Adipocyte (in vitro differentiated cells): ENCODE results near the gene NEFH.

Source experiments
- DNase-seq: peaks from one replicate; pipeline ENCODE4 v3.0.0-alpha.2; 2015; ENCODE audit warnings: low read depth
- H3K27me3 ChIP-seq: replicated peaks from 2 replicates; pipeline ENCODE4 v1.7.0; 2013; ENCODE audit warnings: mild to moderate bottlenecking, low read length, moderate library complexity; ENCODE audit not compliant: control insufficient read depth, insufficient read depth
- H3K36me3 ChIP-seq: 2 replicates; pipeline ENCODE4 v1.7.0; 2013; ENCODE audit warnings: low read length, mild to moderate bottlenecking, moderate library complexity; ENCODE audit not compliant: control insufficient read depth, insufficient read depth, severe bottlenecking
- H3K4me1 ChIP-seq: 2 replicates; pipeline ENCODE4 v1.7.0; 2013; ENCODE audit warnings: mild to moderate bottlenecking, low read length, moderate library complexity; ENCODE audit not compliant: control insufficient read depth, insufficient read depth
- H3K4me3 ChIP-seq: 2 replicates; pipeline ENCODE4 v1.7.0; 2013; ENCODE audit warnings: mild to moderate bottlenecking, low read length, moderate library complexity
- H3K9ac ChIP-seq: 2 replicates; pipeline ENCODE4 v1.7.0; 2013; ENCODE audit warnings: mild to moderate bottlenecking, low read length, moderate library complexity
- H3K9me3 ChIP-seq: 2 replicates; pipeline ENCODE4 v1.7.0; 2013; ENCODE audit warnings: mild to moderate bottlenecking, low read length, moderate library complexity; ENCODE audit not compliant: control insufficient read depth

Gene NEFH

DNA sequence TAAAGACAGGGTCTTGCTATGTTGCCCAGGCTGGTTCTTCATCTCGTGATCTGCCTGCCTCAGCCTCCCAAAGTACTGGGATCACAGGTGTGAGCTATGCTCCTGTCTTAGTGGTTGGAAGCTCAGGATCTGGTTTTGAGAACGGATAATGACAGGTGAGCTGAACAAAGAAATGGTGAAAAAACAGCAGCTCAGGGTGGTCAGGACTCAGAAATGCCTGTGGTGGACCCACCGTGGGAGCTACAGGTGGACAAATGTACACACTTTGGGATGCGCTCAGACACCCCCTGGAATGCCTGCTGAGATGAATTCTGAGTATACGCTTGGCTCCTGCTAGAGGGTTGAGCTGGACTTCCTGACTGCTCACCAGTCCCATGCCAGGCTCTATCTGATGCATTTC, 32.1 kb upstream of the NEFH start:
- Histone ChIP-seq H3K9me3 (no peaks in the 10 kb centered on the region), H3K9ac (no peak overlapping the region), H3K27me3 (no peaks in the 10 kb centered on the region), H3K4me3 (no peak overlapping the region), H3K4me1 (peaks cover 5% of the 10 kb centered on the region), H3K36me3 (no peaks in the 10 kb centered on the region)
- DNase-seq, result no peak

DNA sequence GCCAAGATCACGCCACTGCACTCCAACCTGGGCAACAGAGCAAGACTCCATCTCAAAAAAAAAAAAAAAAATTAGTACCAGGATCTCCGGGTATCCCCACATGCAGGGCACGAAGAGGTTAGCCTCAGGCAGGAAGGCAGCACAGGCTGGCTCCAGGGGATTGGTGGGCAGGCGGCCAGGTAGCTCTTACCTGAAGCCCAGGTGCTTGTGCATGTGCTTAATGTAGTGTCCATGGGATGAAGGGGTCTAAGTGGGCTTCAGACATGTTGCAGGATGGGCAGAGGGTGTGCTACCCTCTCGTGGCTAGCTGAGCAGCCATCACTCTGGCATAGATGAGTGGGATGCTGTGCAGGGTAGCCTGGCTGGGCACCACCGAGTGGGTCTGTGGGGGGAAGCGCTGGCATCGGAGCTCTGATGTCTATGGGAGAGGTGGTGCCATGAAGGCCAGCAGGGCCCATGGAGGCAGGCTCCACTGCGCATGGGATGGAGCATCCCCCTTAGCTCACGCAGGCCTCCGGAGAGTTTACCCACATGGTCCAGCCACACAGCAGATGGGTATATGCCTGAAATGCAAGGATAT, 30.6 kb upstream of the NEFH start:
- no peaks in the 10 kb centered on the region for H3K9me3 ChIP-seq
- H3K9ac ChIP-seq, result no peak overlapping the region
- no peak for DNase-seq
- no peaks in the 10 kb centered on the region for H3K36me3 ChIP-seq
- H3K4me1 ChIP-seq, result no peaks in the 10 kb centered on the region
- no peak overlapping the region for H3K4me3 ChIP-seq
- H3K27me3 ChIP-seq, result no peaks in the 10 kb centered on the region

DNA sequence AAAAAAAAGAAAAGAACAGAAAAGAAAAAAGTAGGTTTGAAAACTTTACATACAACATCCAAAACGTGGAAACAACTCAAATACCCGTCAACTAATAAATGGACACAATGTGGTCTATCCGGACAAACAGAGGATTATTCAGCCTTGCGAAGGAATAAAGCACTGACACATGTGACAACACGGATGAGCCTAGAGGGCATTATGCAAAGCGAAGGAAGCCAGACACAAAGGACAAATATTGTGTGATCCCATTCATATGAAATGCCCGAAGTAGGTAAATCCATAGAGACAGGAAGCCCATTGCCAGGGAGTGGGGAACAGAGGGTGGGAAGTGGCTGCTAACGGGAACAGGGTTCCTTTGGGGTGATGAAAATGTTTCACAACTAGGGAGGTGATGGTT, 29.8 kb upstream of the NEFH start:
- H3K9me3 ChIP-seq, result no peaks in the 10 kb centered on the region
- H3K36me3 ChIP-seq, result no peaks in the 10 kb centered on the region
- H3K4me1 ChIP-seq, result no peaks in the 10 kb centered on the region
- no peak for DNase-seq
- no peak overlapping the region for H3K4me3 ChIP-seq
- no peak overlapping the region for H3K9ac ChIP-seq
- H3K27me3 ChIP-seq, result no peaks in the 10 kb centered on the region

DNA sequence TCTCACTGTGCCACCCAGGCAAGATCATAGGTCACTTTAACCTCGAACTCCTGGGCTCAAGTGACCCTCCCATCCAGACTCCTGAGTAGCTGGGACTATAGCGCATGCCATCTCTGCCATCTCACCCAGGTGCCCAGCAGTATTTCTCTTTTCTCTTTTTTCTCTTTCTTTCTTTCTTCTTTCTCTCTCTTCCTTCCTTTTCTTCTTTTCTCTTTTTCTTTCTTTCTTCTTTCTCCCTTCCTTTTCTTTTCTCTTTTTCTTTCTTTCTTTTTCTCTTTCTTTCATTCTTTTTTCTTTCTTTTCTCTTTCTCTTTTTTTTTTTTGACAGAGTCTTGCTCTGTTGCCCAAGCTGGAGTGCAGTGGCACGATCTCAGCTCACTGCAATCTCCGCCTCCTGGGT, 28.2 kb upstream of the NEFH start:
- no peak for DNase-seq

GRCh38 chr22:29454276-29454675, 25.7 kb upstream of the NEFH start:
- Histone ChIP-seq H3K9ac (no peak overlapping the region), H3K4me1 (no peaks in the 10 kb centered on the region), H3K27me3 (no peaks in the 10 kb centered on the region), H3K4me3 (no peak overlapping the region), H3K9me3 (no peaks in the 10 kb centered on the region), H3K36me3 (no peaks in the 10 kb centered on the region)
- no peak for DNase-seq

More for the DNA sequence above, 28.2 kb upstream of the NEFH start:
- Histone ChIP-seq H3K4me3 (no peak overlapping the region), H3K4me1 (no peaks in the 10 kb centered on the region), H3K9me3 (no peaks in the 10 kb centered on the region), H3K9ac (no peak overlapping the region), H3K27me3 (no peaks in the 10 kb centered on the region), H3K36me3 (no peaks in the 10 kb centered on the region)

DNA sequence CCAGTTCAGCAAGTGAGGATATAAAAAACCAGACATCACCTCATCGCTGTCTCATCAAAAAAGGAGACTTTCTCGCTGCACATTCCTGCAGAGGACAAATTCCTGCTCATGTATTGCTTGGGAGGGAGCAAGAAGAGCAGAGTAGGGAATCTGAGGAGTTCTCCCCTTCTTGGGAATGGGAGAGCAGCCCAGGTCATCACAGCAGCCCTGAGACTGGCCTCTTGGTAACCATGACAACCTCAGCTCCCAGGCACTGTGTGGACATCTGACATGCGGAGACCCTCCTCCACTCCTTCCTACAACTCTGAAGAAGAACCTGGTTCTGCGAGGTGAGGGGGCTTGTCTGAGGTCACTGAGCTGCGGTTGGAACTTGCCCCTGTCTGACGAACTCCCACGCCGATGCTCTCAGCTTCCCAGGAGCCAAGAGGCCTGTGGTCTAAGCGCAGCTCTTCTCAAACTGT, 23.8 kb upstream of the NEFH start:
- H3K36me3 ChIP-seq, result no peaks in the 10 kb centered on the region
- no peak overlapping the region for H3K9ac ChIP-seq
- no peaks in the 10 kb centered on the region for H3K9me3 ChIP-seq
- H3K4me1 ChIP-seq, result no peaks in the 10 kb centered on the region
- H3K4me3 ChIP-seq, result no peak overlapping the region
- no peak for DNase-seq
- H3K27me3 ChIP-seq, result no peaks in the 10 kb centered on the region

DNA sequence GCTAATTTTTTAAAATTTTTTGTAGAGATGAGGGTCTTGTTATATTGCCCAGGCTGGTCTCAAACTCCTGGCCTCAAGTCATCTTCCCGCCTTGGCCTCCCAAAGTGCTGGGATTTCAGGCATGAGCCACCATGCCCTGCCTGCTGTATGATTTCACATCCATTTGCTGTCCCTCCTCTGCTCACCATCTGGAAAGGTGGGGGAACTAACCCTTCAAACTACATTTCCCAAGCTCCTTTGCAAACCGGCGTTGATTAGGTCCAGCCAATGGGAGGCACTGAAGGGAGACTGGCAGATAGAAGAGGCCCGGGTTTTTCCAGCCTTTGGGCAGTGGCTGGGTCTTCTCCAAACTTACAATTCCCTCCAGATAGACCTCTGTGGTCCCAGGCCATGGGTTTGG, 22.3 kb upstream of the NEFH start:
- no peaks in the 10 kb centered on the region for H3K4me1 ChIP-seq

GRCh38 chr22:29458551-29458950, 21.5 kb upstream of the NEFH start:
- H3K9ac ChIP-seq, result no peak overlapping the region
- H3K9me3 ChIP-seq, result no peaks in the 10 kb centered on the region
- H3K36me3 ChIP-seq, result no peaks in the 10 kb centered on the region
- no peaks in the 10 kb centered on the region for H3K4me1 ChIP-seq
- H3K4me3 ChIP-seq, result no peak overlapping the region
- DNase-seq, result peak; percentile 48
- H3K27me3 ChIP-seq, result no peaks in the 10 kb centered on the region

More for the DNA sequence above, 22.3 kb upstream of the NEFH start:
- Histone ChIP-seq H3K36me3 (no peaks in the 10 kb centered on the region), H3K4me3 (no peak overlapping the region), H3K27me3 (no peaks in the 10 kb centered on the region), H3K9ac (no peak overlapping the region), H3K9me3 (no peaks in the 10 kb centered on the region)
- peak; percentile 53 for DNase-seq

- Histone ChIP-seq H3K4me1 (no peaks in the 10 kb centered on the region), H3K27me3 (no peaks in the 10 kb centered on the region), H3K9ac (no peak overlapping the region), H3K4me3 (no peak overlapping the region), H3K36me3 (no peaks in the 10 kb centered on the region), H3K9me3 (no peaks in the 10 kb centered on the region)
- no peak for DNase-seq
These were observed 20.2 kb upstream of the NEFH start for GRCh38 chr22:29459773-29460172.

GRCh38 chr22:29461263-29461662, 18.8 kb upstream of the NEFH start:
- no peaks in the 10 kb centered on the region for H3K9me3 ChIP-seq
- H3K36me3 ChIP-seq, result no peaks in the 10 kb centered on the region
- H3K9ac ChIP-seq, result no peak overlapping the region
- peaks cover 5% of the 10 kb centered on the region for H3K27me3 ChIP-seq
- no peak overlapping the region for H3K4me3 ChIP-seq
- no peak for DNase-seq
- no peaks in the 10 kb centered on the region for H3K4me1 ChIP-seq

DNA sequence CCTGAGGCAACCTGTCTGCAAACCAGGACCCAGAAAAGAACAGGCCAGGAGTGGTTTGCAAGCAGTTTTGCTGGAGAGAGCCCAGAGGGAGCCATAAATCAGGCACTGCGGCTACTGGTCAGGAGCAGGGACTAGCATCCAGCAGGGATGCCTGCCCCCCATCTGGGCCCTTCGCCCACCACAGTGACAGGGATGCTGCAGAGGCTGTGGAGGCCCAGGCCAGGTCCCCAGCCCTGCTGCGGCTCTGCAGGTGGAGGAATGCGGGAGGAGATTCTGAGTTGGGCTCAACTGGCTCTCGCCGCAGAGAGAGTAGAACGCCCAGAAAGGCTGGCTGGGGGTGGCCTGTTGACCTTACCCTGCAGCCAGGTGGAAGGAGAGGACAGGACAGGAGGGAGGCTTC, 16.4 kb upstream of the NEFH start:
- H3K9me3 ChIP-seq, result no peaks in the 10 kb centered on the region
- H3K9ac ChIP-seq, result no peak overlapping the region
- H3K4me3 ChIP-seq, result no peak overlapping the region
- H3K36me3 ChIP-seq, result no peaks in the 10 kb centered on the region
- no peaks in the 10 kb centered on the region for H3K4me1 ChIP-seq
- no peak for DNase-seq
- peaks cover 16% of the 10 kb centered on the region for H3K27me3 ChIP-seq

DNA sequence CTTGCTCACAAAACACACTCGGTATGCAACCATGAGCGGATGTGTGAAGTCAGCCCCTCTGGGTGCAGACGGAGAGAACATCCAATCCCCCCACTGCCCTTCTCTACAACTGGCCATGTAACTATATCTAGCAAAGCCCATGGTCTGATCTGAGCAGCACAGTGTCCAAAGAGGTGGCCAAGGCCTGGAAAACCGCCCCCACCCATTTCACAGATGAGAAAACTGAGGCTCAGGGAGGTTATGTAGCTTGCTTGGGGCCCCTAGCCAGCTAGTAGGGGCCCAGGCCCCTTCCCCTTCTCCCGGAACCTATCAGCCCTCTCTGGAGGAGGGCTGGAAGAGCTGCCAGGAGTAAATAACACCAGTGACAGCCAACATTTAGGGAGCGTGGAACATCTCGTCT, 15.4 kb upstream of the NEFH start:
- H3K9ac ChIP-seq, result no peak overlapping the region
- H3K9me3 ChIP-seq, result no peaks in the 10 kb centered on the region
- no peak for DNase-seq
- H3K27me3 ChIP-seq, result peaks cover 20% of the 10 kb centered on the region
- H3K4me3 ChIP-seq, result no peak overlapping the region
- no peaks in the 10 kb centered on the region for H3K36me3 ChIP-seq
- H3K4me1 ChIP-seq, result no peaks in the 10 kb centered on the region
